H1 (cell line): ENCODE results near the gene FBXW5. TPM values are rescaled to one million over a fixed set of nuclear protein-coding genes. Genes with fewer than 3 reads are reported as not detected.

ENCODE experiments used
- CTCF ChIA-PET: fragments of 300-600 bp; sonication (Branson Sonifier 250); formaldehyde crosslinking; loops from one replicate; lab custom pipeline; 2021; ENCODE audit not compliant: partially characterized antibody; lab: Charles Lee
- POLR2A ChIA-PET: fragments of 300-600 bp; sonication (Branson Sonifier 250); formaldehyde crosslinking; loops from one replicate; lab custom pipeline; 2021; ENCODE audit warnings: inconsistent platforms; ENCODE audit not compliant: partially characterized antibody; lab: Charles Lee
- DNase-seq, 2 experiments: peaks; one replicate each; pipeline versions ENCODE4 v3.0.0 to v3.0.0-alpha.2; 2010 to 2022; ENCODE audit warnings: low spot score in 2 of 2, low read depth in 1 of 2, mixed read lengths in 1 of 2
- FAIRE-seq: peaks from 2 replicates; lab custom pipeline; 2011; peaks lifted over from hg19 to GRCh38; lab: Jason Lieb, UNC
- H2AFZ ChIP-seq: 2 replicates; pipeline ENCODE4 v1.8.1; 2012; ENCODE audit warnings: low read length, inconsistent platforms
- H2AK5ac ChIP-seq: 2 replicates; pipeline ENCODE4 v1.6.1; 2013; ENCODE audit warnings: low read depth, low read length
- H2BK120ac ChIP-seq: replicated peaks from 2 replicates; pipeline ENCODE3; 2013; ENCODE audit warnings: low read depth, low read length, inconsistent platforms
- H2BK12ac ChIP-seq: 2 replicates; pipeline ENCODE4 v1.6.1; 2013; ENCODE audit warnings: low read depth, low read length
- H2BK15ac ChIP-seq: 2 replicates; pipeline ENCODE4 v1.6.1; 2013; ENCODE audit warnings: low read length
- H2BK20ac ChIP-seq: 2 replicates; pipeline ENCODE4 v1.6.1; 2013; ENCODE audit warnings: low read length
- H2BK5ac ChIP-seq: 2 replicates; pipeline ENCODE4 v1.6.1; 2013; ENCODE audit warnings: low read depth, low read length
- H3K14ac ChIP-seq: 2 replicates; pipeline ENCODE4 v1.6.1; 2013; ENCODE audit warnings: inconsistent platforms; ENCODE audit not compliant: insufficient read length
- H3K18ac ChIP-seq: 2 replicates; pipeline ENCODE4 v1.6.1; 2013; ENCODE audit warnings: low read length; ENCODE audit errors: extremely low read depth
- H3K23ac ChIP-seq: 2 replicates; pipeline ENCODE4 v1.6.1; 2013; ENCODE audit warnings: inconsistent platforms; ENCODE audit not compliant: insufficient read length
- H3K23me2 ChIP-seq: 2 replicates; pipeline ENCODE4 v1.6.1; 2013; ENCODE audit warnings: low read depth, low read length
- H3K27ac ChIP-seq: 2 replicates; pipeline ENCODE4 v1.6.1; 2011; ENCODE audit warnings: low read depth, low read length, inconsistent platforms
- H3K27me3 ChIP-seq, 4 experiments: replicated peaks in 1 of 4; 1 replicate in 1 of 4; 2 replicates in 3 of 4; pipeline versions ENCODE4 v1.6.1 to v1.8.1; 2011 to 2013; ENCODE audit warnings: low read length in 3 of 4, mild to moderate bottlenecking in 3 of 4, inconsistent platforms in 2 of 4, mixed read lengths in 2 of 4, moderate library complexity in 1 of 4; ENCODE audit not compliant: control insufficient read depth in 3 of 4, insufficient read depth in 3 of 4; ENCODE audit errors: extremely low read depth in 1 of 4
- H3K36me3 ChIP-seq, 4 experiments: 2 replicates each; pipeline versions ENCODE4 v1.6.1 to v1.8.1; 2011 to 2013; ENCODE audit warnings: mild to moderate bottlenecking in 4 of 4, low read length in 3 of 4, moderate library complexity in 2 of 4, control low read depth in 1 of 4, inconsistent platforms in 1 of 4; ENCODE audit not compliant: insufficient read depth in 4 of 4, control insufficient read depth in 2 of 4
- H3K4ac ChIP-seq: replicated peaks from 2 replicates; pipeline ENCODE3; 2013; ENCODE audit warnings: low read length, low read depth, mixed read lengths, inconsistent platforms; ENCODE audit not compliant: insufficient read length
- H3K4me1 ChIP-seq, 4 experiments: replicated peaks in 1 of 4; 1 replicate in 1 of 4; 2 replicates in 3 of 4; pipeline versions ENCODE4 v1.6.1 to v1.8.1; 2011 to 2013; ENCODE audit warnings: low read length in 3 of 4, inconsistent platforms in 2 of 4, mixed read lengths in 1 of 4; ENCODE audit not compliant: insufficient read depth in 4 of 4, control insufficient read depth in 3 of 4
- H3K4me2 ChIP-seq, 2 experiments: 2 replicates each; pipeline versions ENCODE4 v1.6.1 to v1.8.1; 2011 to 2013; ENCODE audit warnings: low read depth in 2 of 2, low read length in 2 of 2, control low read depth in 1 of 2, inconsistent platforms in 1 of 2, mild to moderate bottlenecking in 1 of 2; ENCODE audit not compliant: insufficient read depth in 1 of 2
- H3K4me3 ChIP-seq, 4 experiments: fragments of 200-600, 300-600 bp in 1 of 4; sonication (generic), shearing (Covaris generic), sonication (Bioruptor Twin) in 1 of 4; 2 replicates each; pipeline versions ENCODE4 v1.5.1 to v1.8.1; 2011 to 2016; ENCODE audit warnings: low read length in 4 of 4, low read depth in 3 of 4, control low read depth in 2 of 4, inconsistent platforms in 2 of 4, mild to moderate bottlenecking in 2 of 4, mixed read lengths in 1 of 4, moderate library complexity in 1 of 4; ENCODE audit not compliant: insufficient read depth in 2 of 4; ENCODE audit errors: extremely low read depth in 1 of 4
- H3K56ac ChIP-seq: replicated peaks from 2 replicates; pipeline ENCODE3; 2013; ENCODE audit warnings: low read depth, mild to moderate bottlenecking, mixed read lengths, low read length, inconsistent platforms; ENCODE audit not compliant: insufficient read length
- H3K79me1 ChIP-seq: 2 replicates; pipeline ENCODE4 v1.6.1; 2013; ENCODE audit warnings: low read depth, low read length, control low read depth
- H3K79me2 ChIP-seq, 2 experiments: 2 replicates each; pipeline versions ENCODE4 v1.6.1 to v1.8.1; 2012 to 2013; ENCODE audit warnings: low read length in 2 of 2, mild to moderate bottlenecking in 2 of 2, inconsistent platforms in 1 of 2; ENCODE audit not compliant: insufficient read depth in 2 of 2, control insufficient read depth in 1 of 2
- H3K9ac ChIP-seq, 4 experiments: replicated peaks in 1 of 4; 1 replicate in 1 of 4; 2 replicates in 3 of 4; pipeline versions ENCODE4 v1.6.1 to v1.8.1; 2011 to 2013; ENCODE audit warnings: low read depth in 3 of 4, low read length in 3 of 4, control low read depth in 2 of 4, mild to moderate bottlenecking in 2 of 4, moderate library complexity in 2 of 4, inconsistent platforms in 1 of 4; ENCODE audit errors: extremely low read depth in 1 of 4
- H3K9me3 ChIP-seq, 2 experiments: 2 replicates each; pipeline versions ENCODE4 v1.6.1 to v1.8.1; 2012 to 2013; ENCODE audit warnings: mild to moderate bottlenecking in 2 of 2, moderate library complexity in 2 of 2, control low read depth in 1 of 2, inconsistent platforms in 1 of 2, low read depth in 1 of 2, low read length in 1 of 2, mixed read lengths in 1 of 2; ENCODE audit not compliant: insufficient read depth in 2 of 2
- H4K20me1 ChIP-seq, 2 experiments: replicated peaks in 1 of 2; 2 replicates each; pipeline versions ENCODE3 to v1.8.1; 2011 to 2013; ENCODE audit warnings: inconsistent platforms in 2 of 2, low read length in 2 of 2, mild to moderate bottlenecking in 1 of 2; ENCODE audit not compliant: insufficient read depth in 2 of 2, control insufficient read depth in 1 of 2
- H4K5ac ChIP-seq: 2 replicates; pipeline ENCODE4 v1.6.1; 2013; ENCODE audit warnings: low read length, low read depth, mixed read lengths, inconsistent platforms; ENCODE audit not compliant: insufficient read length
- H4K8ac ChIP-seq: 2 replicates; pipeline ENCODE4 v1.8.0; 2013; ENCODE audit warnings: mild to moderate bottlenecking, moderate library complexity, low read length, inconsistent platforms; ENCODE audit not compliant: insufficient read depth; ENCODE audit errors: extremely low read depth
- H4K91ac ChIP-seq: replicated peaks from 2 replicates; pipeline ENCODE3; 2013; ENCODE audit warnings: low read length, mixed read lengths, inconsistent platforms; ENCODE audit not compliant: insufficient read length
- ATF3 ChIP-seq: IDR thresholded peaks from 2 replicates; pipeline ENCODE4 v1.6.1; 2011; ENCODE audit warnings: low read depth, mild to moderate bottlenecking, low read length; ENCODE audit not compliant: insufficient read depth
- BRCA1 ChIP-seq: IDR thresholded peaks from 2 replicates; pipeline ENCODE4 v1.6.1; 2012; ENCODE audit warnings: low read depth, low read length, improper control_type of control experiment
- CHD1 ChIP-seq: IDR thresholded peaks from 2 replicates; pipeline ENCODE4 v1.6.1; 2012; ENCODE audit warnings: low read depth, low read length, improper control_type of control experiment
- CHD2 ChIP-seq: IDR thresholded peaks from 2 replicates; pipeline ENCODE4 v1.6.1; 2012; ENCODE audit warnings: low read length, improper control_type of control experiment
- CREB1 ChIP-seq: IDR thresholded peaks from 2 replicates; pipeline ENCODE4 v1.6.1; 2012; ENCODE audit warnings: inconsistent platforms
- CTBP2 ChIP-seq: IDR thresholded peaks from 2 replicates; pipeline ENCODE4 v1.7.0; 2011; ENCODE audit warnings: borderline replicate concordance, mild to moderate bottlenecking, moderate library complexity, mixed read lengths, low read length; ENCODE audit not compliant: insufficient read depth, insufficient read length
- EZH2 ChIP-seq: fragments of 200-600 bp; sonication (generic); IDR thresholded peaks from 2 replicates; pipeline ENCODE4 v1.7.1; 2012; ENCODE audit warnings: low read depth, mild to moderate bottlenecking, moderate library complexity, low read length, inconsistent platforms; ENCODE audit not compliant: severe bottlenecking
- JUN ChIP-seq: IDR thresholded peaks from 2 replicates; pipeline ENCODE4 v1.6.1; 2011; ENCODE audit warnings: low read depth, mild to moderate bottlenecking, improper control_type of control experiment, low read length
- KDM4A ChIP-seq: IDR thresholded peaks from one replicate; pipeline ENCODE4 v1.7.1; 2012; ENCODE audit warnings: low read depth, mild to moderate bottlenecking, moderate library complexity, low read length, inconsistent platforms; ENCODE audit not compliant: severe bottlenecking
- POLR2AphosphoS5 ChIP-seq: IDR thresholded peaks from 2 replicates; pipeline ENCODE4 v1.6.1; 2011; ENCODE audit warnings: low read depth, low read length
- RFX5 ChIP-seq: IDR thresholded peaks from 2 replicates; pipeline ENCODE4 v1.6.1; 2011; ENCODE audit warnings: low read depth, low read length, improper control_type of control experiment, borderline replicate concordance
- SIRT6 ChIP-seq: IDR thresholded peaks from one replicate; pipeline ENCODE4 v1.7.1; 2012; ENCODE audit warnings: low read length, inconsistent platforms
- WGBS, 2 experiments: shearing (Covaris generic) in 1 of 2; methylation state at CpG; one replicate each; pipeline versions ENCODE4 v1.1.6 to v1.1.7; 2013 to 2015; ENCODE audit warnings: low lambda C conversion rate in 2 of 2, mixed read lengths in 2 of 2, inconsistent platforms in 1 of 2, low coverage in 1 of 2, missing lambda C conversion rate in 1 of 2; ENCODE audit not compliant: insufficient replicate concordance in 2 of 2, insufficient coverage in 1 of 2, insufficient read length in 1 of 2; ENCODE audit errors: extremely low coverage in 1 of 2, missing lambda C conversion rate in 1 of 2; 5-methylcytosine and 5-hydroxymethylcytosine counted together
- polyA plus RNA-seq, 7 experiments: library from polyadenylated mRNA; depleted of rRNA in 3 of 7; stranded (reverse) in 5 of 7; unstranded in 2 of 7; fragments of >200 nt in 5 of 7; fragments of 200-250 nt in 2 of 7; gene quantifications; 1 replicate in 5 of 7; 2 replicates in 1 of 7; 4 replicates in 1 of 7; pipeline versions ENCODE4 v1.2.1 to v1.2.3, GENCODE V29; 2011 to 2013; ENCODE audit warnings: missing spikeins in 2 of 7, mixed read lengths in 2 of 7
- total RNA-seq: library from RNA; stranded (reverse); fragmentation: NEBNext Ultra II Directional; extraction: Animal tissue kit (Norgen Biotek cat#: 25700); gene quantifications from 2 replicates; pipeline ENCODE4 v1.2.1, GENCODE V29; 2021
- TF ChIP-seq, protein P1 (sequence below): IDR thresholded peaks from 2 replicates; pipeline ENCODE4 v1.6.1; 2012; ENCODE audit warnings: inconsistent platforms

The FBXW5 gene
- total and polyA plus RNA-seq, 2 of the 8 experiments (the other 6 are each of a cell fraction or from before 2014, with no cell fraction given) = 49.0 to 71.0 TPM

- Histone ChIP-seq H3K4me3 (no peak overlapping the region), H2BK12ac (0 out of 2 replicates have a peak overlapping the region, but pooled peaks have one; percentile 75), H2BK15ac (no peak overlapping the region), H3K79me2 (no peaks in the 10 kb centered on the region), H4K20me1 (no peaks in the 10 kb centered on the region), H2BK120ac (no peak overlapping the region), H3K4ac (no peak overlapping the region), H3K79me1 (no peaks in the 10 kb centered on the region; the same call in 1 of the 2 replicates), H4K8ac (no peak overlapping the region), H3K14ac (no peak overlapping the region), H3K18ac (no peak overlapping the region), H3K23me2 (no peaks in the 10 kb centered on the region), H4K91ac (no peak overlapping the region), H4K5ac (no peak overlapping the region), H2BK5ac (no peak overlapping the region), H3K27me3 (no peaks in the 10 kb centered on the region), H2AK5ac (no peak overlapping the region), H2AFZ (no peak overlapping the region), H3K4me2 (no peak overlapping the region), H3K9ac (no peak overlapping the region), H3K23ac (no peak overlapping the region), H3K36me3 (no peaks in the 10 kb centered on the region), H3K27ac (no peak overlapping the region), H3K4me1 (peaks cover 0 to 8% (median 5%) of the 10 kb centered on the region in 4 experiments; a peak in 5 of 7 replicates), H2BK20ac (no peak overlapping the region), H3K56ac (no peak overlapping the region), H3K9me3 (no peaks in the 10 kb centered on the region)
- no peak for FAIRE-seq
- 70% methylated on average over 3 of the region's 12 CpGs; no CpG with 5 or more reads in 1 of the 2 experiments for WGBS, 2 experiments
- DNase-seq = no peak
- CTCF ChIA-PET = interaction anchor here (0.6 to 5.6 kb wide), 4 partner anchors 11 to 128 kb away, joined by 3 to 32 read pairs (median 4); partner anchors contain the start of gene PTGDS
- POLR2A ChIA-PET = interaction anchor here (1.9 kb wide), 1 partner anchor 13 kb away, joined by 5 read pairs; no protein-coding TSS in a partner anchor
- no peak for TF ChIP-seq CREB1
- TF ChIP-seq SIRT6 = no peak
- TF ChIP-seq CHD1 = no peak
- TF ChIP-seq CTBP2 = no peak
- TF ChIP-seq BRCA1 = no peak
- no peak for TF ChIP-seq ATF3
- TF ChIP-seq EZH2 = no peak
- TF ChIP-seq, protein P1, sequence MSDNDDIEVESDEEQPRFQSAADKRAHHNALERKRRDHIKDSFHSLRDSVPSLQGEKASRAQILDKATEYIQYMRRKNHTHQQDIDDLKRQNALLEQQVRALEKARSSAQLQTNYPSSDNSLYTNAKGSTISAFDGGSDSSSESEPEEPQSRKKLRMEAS = no peak
- TF ChIP-seq POLR2AphosphoS5 = no peak
- no peak for TF ChIP-seq CHD2
- no peak for TF ChIP-seq JUN
- TF ChIP-seq RFX5 = no peak
- no peak for TF ChIP-seq KDM4A
Measured at GRCh38 chr9:136963751-136964150, 19.2 kb upstream of the FBXW5 start.
